CD4-positive, alpha-beta T cell treated with Interleukin-12 subunit alpha and Interleukin-12 subunit beta, for 1 hour (primary cell): ENCODE measurements around the gene SLIRP.
A peak's percentile ranks its signal among the peaks of the same experiment; 100 is the strongest.
"Not testable (repeated sequence)": the region's sequence is repeated elsewhere in the genome, so short reads cannot be mapped to it uniquely, and the experiment has no call there.

Experiments
- DNase-seq: peaks from one replicate; pipeline ENCODE4 v3.0.0-alpha.2; 2020

The SLIRP gene

DNA sequence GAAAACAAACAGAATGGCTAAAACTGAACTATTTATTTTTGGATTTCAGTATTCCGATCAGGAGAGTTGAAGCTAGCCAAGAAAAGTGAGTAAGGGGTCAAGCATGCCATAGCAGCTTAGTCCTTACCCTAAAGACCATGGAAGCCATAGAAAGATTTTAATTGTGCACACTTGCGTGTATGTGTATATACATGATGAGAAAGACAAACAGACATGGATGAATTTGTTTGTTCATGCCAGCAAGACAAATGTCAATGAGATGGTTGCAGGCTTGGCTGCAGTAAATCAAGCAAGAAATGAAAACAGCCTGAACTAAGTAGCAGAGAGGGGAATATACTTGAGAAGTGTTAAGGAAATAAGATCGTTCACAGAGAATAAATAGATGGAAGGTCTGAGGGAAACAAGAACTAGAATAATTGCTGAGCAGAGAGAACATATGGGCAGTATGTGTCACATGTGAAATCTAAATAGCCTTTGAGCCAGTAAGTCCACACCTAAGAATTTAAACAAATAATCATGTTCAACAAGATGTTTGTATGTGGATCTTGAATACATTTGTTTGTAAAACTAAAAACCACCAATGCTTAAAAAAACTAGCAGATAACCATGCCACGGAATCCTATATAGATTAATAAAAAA, 38.3 kb downstream of the SLIRP start:
- DNase-seq: no peak

DNA sequence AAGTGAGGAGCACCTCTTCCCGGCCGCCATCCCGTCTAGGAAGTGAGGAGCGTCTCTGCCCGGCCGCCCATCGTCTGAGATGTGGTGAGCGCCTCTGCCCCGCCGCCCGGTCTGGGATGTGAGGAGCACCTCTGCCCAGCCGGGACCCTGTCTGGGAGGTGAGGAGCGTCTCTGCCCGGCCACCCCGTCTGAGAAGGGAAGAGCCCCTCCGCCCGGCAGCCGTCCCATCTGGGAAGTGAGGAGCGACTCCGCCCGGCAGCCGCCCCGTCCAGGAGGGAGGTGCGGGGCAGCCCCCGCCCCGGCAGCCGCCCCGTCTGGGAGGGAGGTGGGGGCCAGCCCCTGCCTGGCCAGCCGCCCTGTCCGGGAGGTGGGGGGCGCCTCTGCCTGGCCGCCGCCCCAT, 39.5 kb downstream of the SLIRP start:
- not testable (repeated sequence) for DNase-seq

DNA sequence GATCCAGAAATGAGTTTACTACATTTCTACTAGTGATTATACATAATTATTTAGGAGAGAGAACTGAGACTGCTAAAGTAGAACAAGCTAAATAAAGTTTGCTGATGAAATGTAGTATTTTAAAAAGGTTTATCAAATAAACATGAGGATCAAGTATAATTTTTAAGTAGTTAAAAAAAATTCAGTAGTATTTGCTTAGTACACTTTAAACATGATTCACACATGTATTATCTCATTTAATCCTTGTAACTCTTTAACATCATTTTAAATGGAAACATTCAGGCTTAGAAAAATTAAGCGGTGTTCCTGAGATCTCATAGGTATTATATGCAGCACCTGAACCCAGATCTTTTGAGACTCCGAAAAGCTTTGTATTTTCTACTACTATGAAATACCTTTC, 44.4 kb downstream of the SLIRP start:
- DNase-seq: no peak

DNA sequence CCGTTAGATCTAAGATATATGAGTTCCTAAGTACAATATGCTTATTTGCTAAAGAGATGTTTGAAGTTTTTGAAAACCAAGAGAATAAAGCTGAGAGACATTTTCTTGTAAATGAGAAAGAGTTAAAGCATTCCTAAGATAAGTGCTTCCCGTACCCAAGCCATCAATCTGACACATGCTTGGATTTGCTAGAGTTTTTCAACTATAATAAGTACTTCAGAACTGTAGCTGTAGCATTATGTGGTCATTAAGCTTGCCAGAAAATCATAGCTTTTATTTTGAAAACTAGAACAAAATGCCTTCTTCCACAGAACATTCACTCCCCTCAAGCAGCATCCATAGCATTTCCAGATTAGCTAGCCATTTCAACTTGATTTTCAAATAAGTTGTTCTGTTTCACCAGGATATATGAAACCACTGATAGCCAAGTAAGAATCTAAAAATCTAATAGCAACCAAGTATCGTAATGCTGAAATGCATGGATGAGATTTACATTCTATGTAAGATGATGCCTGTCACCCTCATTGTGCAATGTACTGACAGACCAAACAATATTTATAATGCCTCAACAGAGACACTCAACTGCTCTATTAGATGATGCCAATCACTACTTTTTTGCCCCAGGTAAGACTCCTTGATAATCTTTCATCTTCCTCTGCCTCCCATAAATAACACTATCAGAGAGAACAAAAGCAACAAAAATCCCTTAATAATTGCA, 45.1 kb downstream of the SLIRP start:
- no peak for DNase-seq

DNA sequence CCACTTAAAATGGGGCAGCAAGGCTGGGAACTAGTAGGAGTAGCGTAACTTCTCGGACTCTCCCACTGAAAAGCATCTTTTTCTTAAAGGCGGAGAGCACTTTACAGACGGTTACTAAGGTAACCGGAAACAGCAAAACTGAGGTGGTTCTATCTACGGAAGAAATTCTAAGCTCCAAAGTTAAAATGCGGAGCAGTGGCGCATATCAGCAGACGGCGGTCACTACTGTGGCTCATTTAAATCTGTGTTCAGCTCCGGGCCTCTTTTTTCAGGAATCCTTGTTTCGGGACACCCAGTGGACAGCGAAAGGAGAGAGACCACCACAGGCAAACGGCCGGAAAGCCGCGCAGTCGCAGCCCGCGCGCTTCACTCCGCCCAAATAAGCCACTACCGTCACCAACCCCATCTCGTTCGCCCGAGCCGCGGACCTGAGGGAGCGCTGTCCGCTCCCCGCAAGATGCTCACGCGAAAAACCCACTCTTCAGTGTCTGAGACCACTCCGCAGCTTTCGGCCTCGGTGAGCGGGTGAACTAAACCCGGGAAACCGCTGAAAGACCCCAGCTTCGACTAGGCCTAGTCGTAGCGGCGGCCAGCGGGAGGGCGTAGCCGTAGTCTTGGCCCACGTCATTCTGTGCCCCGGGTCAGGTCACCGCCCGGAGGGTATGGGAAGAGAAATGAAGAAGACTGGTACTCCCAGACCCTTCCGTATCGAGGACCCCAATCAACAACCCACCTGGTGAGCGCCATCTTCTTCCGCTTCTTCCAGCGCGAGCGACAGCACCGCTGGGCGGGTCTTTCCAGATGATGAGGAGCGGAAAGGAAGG, 52.7 kb downstream of the SLIRP start, which contains the start of gene SNW1:
Gene SNW1 (minus strand): TSS at position 776 of the 824 bp plus-strand sequence. CDS start 29 bp downstream, at position 747.
- DNase-seq: peak; percentile 95

DNA sequence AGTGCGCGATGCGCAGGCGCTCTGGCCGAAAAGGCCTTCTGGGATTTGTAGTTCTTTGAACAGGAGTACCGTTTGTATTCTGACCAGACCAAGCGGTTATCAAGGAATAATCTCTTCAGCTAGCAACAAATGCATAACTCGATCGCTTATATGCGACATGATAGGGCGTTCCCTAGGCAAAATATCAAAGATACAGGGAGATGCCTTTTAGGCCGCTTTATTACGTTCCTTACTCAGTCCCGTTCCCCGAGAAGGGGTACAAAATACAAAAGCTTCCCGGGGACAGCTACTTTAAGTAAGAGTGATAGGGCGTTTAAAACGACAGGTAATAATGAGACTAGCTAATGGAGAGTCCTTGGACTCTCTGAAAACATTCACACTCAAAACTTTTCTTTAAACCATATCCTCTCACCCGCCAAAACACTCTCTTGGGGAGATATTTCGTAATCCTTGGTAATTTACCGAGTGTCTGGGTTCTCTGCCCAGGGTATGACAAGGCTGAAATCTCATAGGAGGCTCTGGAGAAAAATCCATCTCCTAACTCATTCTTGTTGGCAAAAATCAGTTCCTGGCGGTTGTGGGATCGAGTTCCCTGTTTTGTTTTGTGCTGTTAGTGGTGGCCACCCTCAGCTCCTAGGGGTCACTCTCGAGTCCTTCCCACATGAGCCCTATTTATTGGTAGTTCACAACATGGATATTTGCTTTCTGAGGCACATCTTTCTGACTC, 53.5 kb downstream of the SLIRP start:
- DNase-seq: no peak

DNA sequence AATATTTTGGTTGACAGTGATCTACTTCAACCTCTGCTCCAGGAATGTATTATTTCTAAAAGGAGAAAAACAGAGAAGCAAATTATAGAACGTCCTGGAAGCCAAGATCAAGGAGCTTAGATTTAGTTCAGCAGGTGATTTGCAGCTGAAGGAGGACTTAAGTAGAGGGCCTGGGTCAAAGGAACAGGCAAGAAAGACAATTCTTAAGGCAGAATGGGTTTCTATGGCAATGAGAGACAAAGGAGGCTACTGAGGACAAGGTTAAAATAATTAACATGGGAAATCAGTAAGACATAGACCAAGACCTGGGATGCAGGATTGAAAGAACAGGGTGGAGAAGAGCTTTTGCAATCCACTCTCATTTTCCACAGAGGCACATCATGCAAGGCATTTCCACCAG, 55.4 kb downstream of the SLIRP start:
- DNase-seq: no peak

DNA sequence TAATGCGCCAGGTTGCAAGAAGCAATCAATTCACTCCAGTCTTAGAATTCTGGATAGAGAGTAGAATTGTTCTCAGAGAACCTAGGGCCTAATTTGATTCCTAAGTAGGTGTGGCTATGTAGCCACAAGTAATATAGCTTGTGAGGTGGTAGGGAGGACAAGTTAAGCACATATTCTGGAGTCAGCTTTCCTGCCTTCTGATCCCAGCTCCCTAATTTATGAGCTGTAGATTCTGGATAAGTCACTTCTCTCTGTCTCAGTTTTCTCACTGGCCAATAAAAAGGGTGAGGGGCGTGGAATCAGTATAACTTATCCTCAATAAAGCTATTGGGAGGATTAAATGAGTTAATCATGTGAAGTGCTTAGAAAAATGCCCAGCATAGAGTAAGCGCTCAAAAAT, 56.1 kb downstream of the SLIRP start:
- no peak for DNase-seq
